ENCODE data around the gene C6orf141. TPM values are rescaled to one million over a fixed set of nuclear protein-coding genes. Genes with fewer than 3 reads are reported as not detected.

C6orf141 gene
- polyA plus RNA-seq, 3 donors: not detected

- no peaks in the 10 kb centered on the region for H3K27me3 ChIP-seq (ENCODE audit: control insufficient read depth in 2 of 2, insufficient read depth in 2 of 2, low read length in 2 of 2)
- no peak overlapping the region for H2AFZ ChIP-seq (ENCODE audit: insufficient read depth, low read depth, low read length, poor library complexity, severe bottlenecking)
- TF ChIP-seq CTCF (IDR thresholded peaks at IDR 0.05): no peak
- H3K4me1 Mint-ChIP-seq: no peaks in the 10 kb centered on the region
- no peaks in the 10 kb centered on the region for H3K36me3 Mint-ChIP-seq
- no peak overlapping the region for H3K27ac ChIP-seq (ENCODE audit: low read depth in 1 of 2, low read length in 2 of 2)
- no peak overlapping the region for H3K4me3 Mint-ChIP-seq
- peaks cover 0 to 5% (median 4%) of the 10 kb centered on the region in 3 donors for H3K27me3 Mint-ChIP-seq (ENCODE audit: low read depth in 3 of 3)
- peaks cover 0 to 3% of the 10 kb centered on the region in 2 donors for H3K9me3 ChIP-seq (replicated peaks in 1 of 2; ENCODE audit: control insufficient read depth in 1 of 2, insufficient read depth in 1 of 2, low read length in 2 of 2)
- no peaks in the 10 kb centered on the region for H3K4me1 ChIP-seq (ENCODE audit: control insufficient read depth in 1 of 2, insufficient read depth in 2 of 2, low read length in 2 of 2)
- H3K27ac Mint-ChIP-seq: no peak overlapping the region
- H3K9ac ChIP-seq (ENCODE audit: insufficient read depth, low read length, poor library complexity, severe bottlenecking): no peak overlapping the region
- H3K79me2 ChIP-seq (ENCODE audit: insufficient read depth, low read length): no peaks in the 10 kb centered on the region
- H3K4me2 ChIP-seq (replicated peaks; ENCODE audit: extremely low read depth, low read length, poor library complexity, severe bottlenecking): no peak overlapping the region
- H3K36me3 ChIP-seq (replicated peaks in 1 of 2; ENCODE audit: control insufficient read depth in 1 of 2, insufficient read depth in 2 of 2, low read length in 2 of 2): no peaks in the 10 kb centered on the region
- H4K20me1 ChIP-seq (ENCODE audit: insufficient read depth, low read length): no peaks in the 10 kb centered on the region
- DNase-seq: no peak
- intact Hi-C loops (cut with micrococcal nuclease): no loop called here
- WGBS (ENCODE audit: insufficient coverage): 100% methylated on average over 1 of the region's 2 CpGs
- peaks cover 0 to 8% (median 4%) of the 10 kb centered on the region in 7 donors for H3K9me3 Mint-ChIP-seq
- no peak overlapping the region for H3K4me3 ChIP-seq (replicated peaks in 1 of 3; ENCODE audit: low read depth in 2 of 3, low read length in 3 of 3)
These were observed 37.1 kb upstream of the C6orf141 start for GRCh38 chr6:49513153-49513989.

GRCh38 chr6:49514571-49515484 is 35.6 kb upstream of the C6orf141 start:
- Histone ChIP-seq H3K4me1 (ENCODE audit: control insufficient read depth in 1 of 2, insufficient read depth in 2 of 2, low read length in 2 of 2) (no peaks in the 10 kb centered on the region), H4K20me1 (ENCODE audit: insufficient read depth, low read length) (no peaks in the 10 kb centered on the region), H3K9me3 (replicated peaks in 1 of 2; ENCODE audit: control insufficient read depth in 1 of 2, insufficient read depth in 1 of 2, low read length in 2 of 2) (no peaks in the 10 kb centered on the region), H3K79me2 (ENCODE audit: insufficient read depth, low read length) (no peaks in the 10 kb centered on the region), H3K4me2 (replicated peaks; ENCODE audit: extremely low read depth, low read length, poor library complexity, severe bottlenecking) (no peak overlapping the region), H3K27ac (ENCODE audit: low read depth in 1 of 2, low read length in 2 of 2) (no peak overlapping the region), H3K4me3 (replicated peaks in 1 of 3; ENCODE audit: low read depth in 2 of 3, low read length in 3 of 3) (no peak overlapping the region), H3K27me3 (ENCODE audit: control insufficient read depth in 2 of 2, insufficient read depth in 2 of 2, low read length in 2 of 2) (no peaks in the 10 kb centered on the region), H2AFZ (ENCODE audit: insufficient read depth, low read depth, low read length, poor library complexity, severe bottlenecking) (no peak overlapping the region), H3K36me3 (replicated peaks in 1 of 2; ENCODE audit: control insufficient read depth in 1 of 2, insufficient read depth in 2 of 2, low read length in 2 of 2) (no peaks in the 10 kb centered on the region), H3K9ac (ENCODE audit: insufficient read depth, low read length, poor library complexity, severe bottlenecking) (no peak overlapping the region)
- Mint-ChIP-seq H3K9me3 (peaks cover 0 to 4% (median 2%) of the 10 kb centered on the region in 7 donors), H3K4me3 (no peak overlapping the region), H3K36me3 (no peaks in the 10 kb centered on the region), H3K27ac (no peak overlapping the region), H3K27me3 (ENCODE audit: low read depth in 3 of 3) (peaks cover 0 to 5% (median 4%) of the 10 kb centered on the region in 3 donors), H3K4me1 (no peaks in the 10 kb centered on the region)
- 67% methylated on average over 1 of the region's 8 CpGs for WGBS (ENCODE audit: insufficient coverage)
- intact Hi-C loops (cut with micrococcal nuclease): no loop called here
- TF ChIP-seq CTCF (IDR thresholded peaks at IDR 0.05): no peak
- no peak for DNase-seq
